Stimulated activated CD8-positive, alpha-beta memory T cell treated with anti-CD3 and anti-CD28 coated beads, Interleukin-2, amount 100 ng/mL, for 48 hours (primary cell): ENCODE data around the gene DTNA.

Experiments used
- DNase-seq, 2 donors: peaks; one replicate each; pipeline ENCODE4 v3.0.0-alpha.2; 2020; ENCODE audit warnings: low read depth in 2 of 2

Gene DTNA

GRCh38 chr18:34807106-34807796 is 97.2 kb downstream of the DTNA start:
- DNase-seq, result no peak

GRCh38 chr18:34808389-34808788 is 98.3 kb downstream of the DTNA start:
- no peak for DNase-seq

- DNase-seq, result peak in 1 of 2 donors; percentile 8
These were observed 99.5 kb downstream of the DTNA start for GRCh38 chr18:34809451-34810072.

- DNase-seq, result no peak
These were observed 106.1 kb downstream of the DTNA start for GRCh38 chr18:34816183-34816582.

- DNase-seq, result no peak
These were observed 107.5 kb downstream of the DTNA start for GRCh38 chr18:34817636-34818035.

GRCh38 chr18:34818064-34818463 is 108.0 kb downstream of the DTNA start:
- DNase-seq, result no peak

GRCh38 chr18:34820360-34821065 is 110.4 kb downstream of the DTNA start:
- DNase-seq, result no peak

GRCh38 chr18:34821669-34822210 is 111.6 kb downstream of the DTNA start:
- no peak for DNase-seq

- DNase-seq, result no peak
These were observed 118.0 kb downstream of the DTNA start for GRCh38 chr18:34828093-34828492.

- DNase-seq, result no peak
These were observed 124.8 kb downstream of the DTNA start for GRCh38 chr18:34834897-34835296.

GRCh38 chr18:34835466-34835865 is 125.4 kb downstream of the DTNA start:
- no peak for DNase-seq

GRCh38 chr18:34837769-34838272 is 127.7 kb downstream of the DTNA start:
- DNase-seq, result no peak

- no peak for DNase-seq
These were observed 128.6 kb downstream of the DTNA start for GRCh38 chr18:34838669-34839068.

- DNase-seq, result no peak
These were observed 130.2 kb downstream of the DTNA start for GRCh38 chr18:34840256-34840826.

GRCh38 chr18:34841891-34842290 is 131.8 kb downstream of the DTNA start:
- no peak for DNase-seq

- DNase-seq, result no peak
These were observed 134.0 kb downstream of the DTNA start for GRCh38 chr18:34844072-34844471.

- DNase-seq, result no peak
These were observed 134.8 kb downstream of the DTNA start for GRCh38 chr18:34844732-34845459.

GRCh38 chr18:34847408-34847807 is 137.3 kb downstream of the DTNA start:
- no peak for DNase-seq

GRCh38 chr18:34848156-34848555 is 138.1 kb downstream of the DTNA start:
- no peak for DNase-seq

GRCh38 chr18:34848695-34849094 is 138.6 kb downstream of the DTNA start:
- no peak for DNase-seq

- no peak for DNase-seq
These were observed 147.2 kb downstream of the DTNA start for GRCh38 chr18:34857320-34857719.
